ENCODE measurements around the gene SIRPA.

The SIRPA gene

GRCh38 chr20:1882026-1882425, 13.2 kb upstream of the SIRPA start:
- H3K9ac ChIP-seq, result no peak overlapping the region
- no peak overlapping the region for H3K4me3 ChIP-seq (ENCODE audit: low read depth, low read length)
- no peaks in the 10 kb centered on the region for H3K79me2 ChIP-seq
- H3K27me3 ChIP-seq (ENCODE audit: control insufficient read depth, insufficient read depth, low read length), result no peaks in the 10 kb centered on the region
- no peak overlapping the region for H3K27ac ChIP-seq
- TF ChIP-seq CTCF (IDR thresholded peaks at IDR 0.05), result no peak
- H3K4me2 ChIP-seq (ENCODE audit: low read length), result no peak overlapping the region
- no peaks in the 10 kb centered on the region for H3K4me1 ChIP-seq
- no peaks in the 10 kb centered on the region for H3K9me3 ChIP-seq (ENCODE audit: control insufficient read depth, low read length)
- H3K36me3 ChIP-seq (ENCODE audit: control insufficient read depth, insufficient read depth, low read length), result no peaks in the 10 kb centered on the region
- no peak overlapping the region for H2AFZ ChIP-seq

GRCh38 chr20:1883986-1884385, 11.2 kb upstream of the SIRPA start:
- Histone ChIP-seq H2AFZ (no peak overlapping the region), H3K27ac (no peak overlapping the region), H3K9ac (no peak overlapping the region), H3K4me2 (ENCODE audit: low read length) (no peak overlapping the region), H3K79me2 (no peaks in the 10 kb centered on the region), H3K36me3 (ENCODE audit: control insufficient read depth, insufficient read depth, low read length) (no peaks in the 10 kb centered on the region), H3K27me3 (ENCODE audit: control insufficient read depth, insufficient read depth, low read length) (no peaks in the 10 kb centered on the region), H3K4me3 (ENCODE audit: low read depth, low read length) (no peak overlapping the region), H3K9me3 (ENCODE audit: control insufficient read depth, low read length) (no peaks in the 10 kb centered on the region), H3K4me1 (no peaks in the 10 kb centered on the region)
- no peak for TF ChIP-seq CTCF (IDR thresholded peaks at IDR 0.05)

GRCh38 chr20:1885254-1885653, 10.0 kb upstream of the SIRPA start:
- Histone ChIP-seq H3K9me3 (ENCODE audit: control insufficient read depth, low read length) (no peaks in the 10 kb centered on the region), H3K4me3 (ENCODE audit: low read depth, low read length) (no peak overlapping the region), H3K4me2 (ENCODE audit: low read length) (no peak overlapping the region), H3K27ac (no peak overlapping the region), H3K79me2 (no peaks in the 10 kb centered on the region), H3K27me3 (ENCODE audit: control insufficient read depth, insufficient read depth, low read length) (no peaks in the 10 kb centered on the region), H3K4me1 (no peaks in the 10 kb centered on the region), H3K36me3 (ENCODE audit: control insufficient read depth, insufficient read depth, low read length) (no peaks in the 10 kb centered on the region), H3K9ac (no peak overlapping the region), H2AFZ (no peak overlapping the region)
- TF ChIP-seq CTCF (IDR thresholded peaks at IDR 0.05), result no peak

- Histone ChIP-seq H2AFZ (no peak overlapping the region), H3K79me2 (no peaks in the 10 kb centered on the region), H3K4me1 (no peaks in the 10 kb centered on the region)
Measured at GRCh38 chr20:1885940-1886693, 9.1 kb upstream of the SIRPA start.

More at GRCh38 chr20:1885940-1886693, 9.1 kb upstream of the SIRPA start:
- H3K4me2 ChIP-seq (ENCODE audit: low read length), result no peak overlapping the region
- H3K27me3 ChIP-seq (ENCODE audit: control insufficient read depth, insufficient read depth, low read length), result no peaks in the 10 kb centered on the region
- no peak overlapping the region for H3K27ac ChIP-seq
- H3K4me3 ChIP-seq (ENCODE audit: low read depth, low read length), result no peak overlapping the region
- no peak overlapping the region for H3K9ac ChIP-seq
- no peak for TF ChIP-seq CTCF (IDR thresholded peaks at IDR 0.05)
- no peaks in the 10 kb centered on the region for H3K36me3 ChIP-seq (ENCODE audit: control insufficient read depth, insufficient read depth, low read length)
- H3K9me3 ChIP-seq (ENCODE audit: control insufficient read depth, low read length), result no peaks in the 10 kb centered on the region

Data from parathyroid adenoma (tissue), 2 donors.